Kidney epithelial cell (primary cell): Measurements from ENCODE around the gene RERE. TPM values are rescaled to one million over a fixed set of nuclear protein-coding genes. Genes with fewer than 3 reads are reported as not detected.

Source experiments
- DNase-seq: peaks from one replicate; pipeline ENCODE4 v3.0.0-alpha.2; 2010; ENCODE audit warnings: low read depth
- H3K27me3 ChIP-seq: 2 replicates; pipeline ENCODE4 v1.6.0; 2011; ENCODE audit warnings: low read length; ENCODE audit not compliant: control insufficient read depth, insufficient read depth
- H3K36me3 ChIP-seq: 2 replicates; pipeline ENCODE4 v1.5.1; 2011; ENCODE audit warnings: low read length; ENCODE audit not compliant: control insufficient read depth, insufficient read depth
- H3K4me3 ChIP-seq: 2 replicates; pipeline ENCODE4 v1.5.1; 2011; ENCODE audit warnings: low read depth, mild to moderate bottlenecking, control low read depth, low read length
- CTCF ChIP-seq: IDR thresholded peaks from 2 replicates; pipeline ENCODE4 v1.5.1; 2011; ENCODE audit warnings: mild to moderate bottlenecking, moderate library complexity, low read length, control low read depth, inconsistent platforms; ENCODE audit not compliant: insufficient read depth, poor library complexity, severe bottlenecking
- total RNA-seq: library from RNA; depleted of rRNA; stranded (reverse); fragments of >200 nt; gene quantifications from 2 replicates; pipeline ENCODE4 v1.2.3, GENCODE V29; 2015

The RERE gene
- total RNA-seq, 1 donor from 2014 or later = 47.5 TPM

- Histone ChIP-seq H3K36me3 (no peaks in the 10 kb centered on the region), H3K27me3 (no peaks in the 10 kb centered on the region), H3K4me3 (no peak overlapping the region)
- DNase-seq = no peak
- no peak for TF ChIP-seq CTCF
These were observed 389.9 kb downstream of the RERE start for GRCh38 chr1:8427493-8427892.

- DNase-seq = no peak
- no peak for TF ChIP-seq CTCF
- no peak overlapping the region for H3K4me3 ChIP-seq
- H3K36me3 ChIP-seq = no peaks in the 10 kb centered on the region
- H3K27me3 ChIP-seq = no peaks in the 10 kb centered on the region
These were observed 390.4 kb downstream of the RERE start for GRCh38 chr1:8426996-8427395.

GRCh38 chr1:8425781-8426161, 391.7 kb downstream of the RERE start:
- TF ChIP-seq CTCF = no peak
- no peak for DNase-seq

GRCh38 chr1:8425150-8425780, 392.2 kb downstream of the RERE start:
- no peak for DNase-seq
- H3K27me3 ChIP-seq = no peaks in the 10 kb centered on the region
- H3K36me3 ChIP-seq = no peaks in the 10 kb centered on the region
- no peak overlapping the region for H3K4me3 ChIP-seq
- TF ChIP-seq CTCF = no peak

More at GRCh38 chr1:8425781-8426161, 391.7 kb downstream of the RERE start:
- Histone ChIP-seq H3K27me3 (no peaks in the 10 kb centered on the region), H3K36me3 (no peaks in the 10 kb centered on the region), H3K4me3 (no peak overlapping the region)

- no peak for TF ChIP-seq CTCF
- no peaks in the 10 kb centered on the region for H3K36me3 ChIP-seq
- no peak overlapping the region for H3K4me3 ChIP-seq
- DNase-seq = no peak
- H3K27me3 ChIP-seq = no peaks in the 10 kb centered on the region
These were observed 392.8 kb downstream of the RERE start for GRCh38 chr1:8424539-8425116.
